ENCODE measurements around the gene DDX25.
"Not testable (repeated sequence)": the region's sequence is repeated elsewhere in the genome, so short reads cannot be mapped to it uniquely, and the experiment has no call there.

DDX25 gene

DNA sequence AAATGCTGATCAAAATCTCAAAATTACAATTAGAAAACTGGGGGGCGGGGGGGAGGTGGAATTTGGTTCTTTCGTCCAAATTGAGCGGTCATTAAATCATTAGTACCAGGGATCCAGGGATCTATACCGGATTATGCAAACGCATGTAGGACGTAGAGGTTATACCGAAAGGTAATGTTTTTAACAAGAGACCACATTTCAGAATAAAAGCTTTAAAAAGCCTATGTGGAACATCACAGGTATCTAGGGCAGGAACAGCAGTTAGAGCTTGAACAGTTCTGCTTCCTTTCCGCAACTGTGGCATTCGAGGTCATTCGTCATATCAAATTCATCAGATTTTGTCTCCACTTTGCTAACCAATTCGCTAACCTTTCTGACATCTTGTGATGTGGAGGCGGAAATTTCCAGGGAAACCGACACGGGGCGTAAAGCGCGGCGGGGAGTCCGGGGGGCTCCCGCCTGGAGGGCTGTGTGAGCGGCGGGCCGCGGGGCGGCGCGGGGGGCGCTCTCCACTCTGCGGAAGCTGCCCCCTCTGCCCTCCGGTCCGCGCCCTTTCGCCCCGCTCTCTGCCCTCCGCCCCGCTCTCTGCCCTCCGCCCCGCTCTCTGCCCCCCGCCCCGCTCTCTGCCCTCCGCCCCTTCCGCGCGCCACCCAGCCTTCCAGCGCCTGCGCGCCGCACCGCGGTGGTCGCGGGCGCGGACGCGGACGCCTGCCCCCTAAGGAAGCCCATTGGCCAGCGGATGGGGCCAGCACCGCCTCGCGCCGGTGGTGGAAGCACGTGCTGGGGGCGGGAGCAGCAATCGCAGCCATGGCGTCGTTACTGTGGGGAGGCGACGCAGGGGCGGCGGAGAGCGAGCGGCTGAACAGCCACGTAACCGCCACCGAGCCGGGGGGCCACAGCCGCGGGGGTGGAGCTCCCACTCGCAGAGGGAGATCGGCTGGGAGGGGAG is at the start of gene DDX25:
TSS of gene DDX25 (plus strand) at position 798 of the 949 bp plus-strand sequence. CDS start at position 808, 10 bp downstream.
- CTCF ChIA-PET: interaction anchor here (1.2 to 2.7 kb wide), 2 partner anchors 14 to 289 kb away, joined by 3 to 8 read pairs; no protein-coding TSS in a partner anchor
- POLR2A ChIA-PET: interaction anchor here (0.7 kb wide), 1 partner anchor 16 kb away, joined by 3 read pairs; the partner anchor contains the start of gene HYLS1
- TF ChIP-seq, protein P1, sequence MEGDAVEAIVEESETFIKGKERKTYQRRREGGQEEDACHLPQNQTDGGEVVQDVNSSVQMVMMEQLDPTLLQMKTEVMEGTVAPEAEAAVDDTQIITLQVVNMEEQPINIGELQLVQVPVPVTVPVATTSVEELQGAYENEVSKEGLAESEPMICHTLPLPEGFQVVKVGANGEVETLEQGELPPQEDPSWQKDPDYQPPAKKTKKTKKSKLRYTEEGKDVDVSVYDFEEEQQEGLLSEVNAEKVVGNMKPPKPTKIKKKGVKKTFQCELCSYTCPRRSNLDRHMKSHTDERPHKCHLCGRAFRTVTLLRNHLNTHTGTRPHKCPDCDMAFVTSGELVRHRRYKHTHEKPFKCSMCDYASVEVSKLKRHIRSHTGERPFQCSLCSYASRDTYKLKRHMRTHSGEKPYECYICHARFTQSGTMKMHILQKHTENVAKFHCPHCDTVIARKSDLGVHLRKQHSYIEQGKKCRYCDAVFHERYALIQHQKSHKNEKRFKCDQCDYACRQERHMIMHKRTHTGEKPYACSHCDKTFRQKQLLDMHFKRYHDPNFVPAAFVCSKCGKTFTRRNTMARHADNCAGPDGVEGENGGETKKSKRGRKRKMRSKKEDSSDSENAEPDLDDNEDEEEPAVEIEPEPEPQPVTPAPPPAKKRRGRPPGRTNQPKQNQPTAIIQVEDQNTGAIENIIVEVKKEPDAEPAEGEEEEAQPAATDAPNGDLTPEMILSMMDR (IDR thresholded peaks at IDR 0.05; ENCODE audit: control extremely low read depth, extremely low read depth, low read depth, missing control alignments): no peak
- DNase-seq (ENCODE audit: extremely low spot score): no peak

DNA sequence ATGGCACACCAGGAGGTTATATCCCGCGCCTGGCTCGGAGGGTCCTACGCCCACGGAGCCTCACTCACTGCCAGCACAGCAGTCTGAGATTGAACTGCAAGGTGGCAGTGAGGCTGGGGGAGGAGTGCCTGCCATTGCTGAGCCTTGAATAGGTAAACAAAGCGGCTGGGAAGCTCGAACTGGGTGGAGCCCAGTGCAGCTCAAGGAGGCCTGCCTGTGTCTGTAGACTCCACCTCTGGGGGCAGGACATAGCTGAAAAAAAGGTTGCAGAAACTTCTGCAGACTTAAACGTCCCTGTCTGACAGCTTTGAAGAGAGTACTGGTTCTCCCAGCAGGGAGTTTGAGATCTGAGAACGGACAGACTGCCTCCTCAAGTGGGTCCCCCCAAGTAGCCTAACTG is 46.6 kb upstream of the DDX25 start:
- CTCF ChIA-PET; DNase-seq (ENCODE audit: extremely low spot score); POLR2A ChIA-PET: not testable (repeated sequence)

DNA sequence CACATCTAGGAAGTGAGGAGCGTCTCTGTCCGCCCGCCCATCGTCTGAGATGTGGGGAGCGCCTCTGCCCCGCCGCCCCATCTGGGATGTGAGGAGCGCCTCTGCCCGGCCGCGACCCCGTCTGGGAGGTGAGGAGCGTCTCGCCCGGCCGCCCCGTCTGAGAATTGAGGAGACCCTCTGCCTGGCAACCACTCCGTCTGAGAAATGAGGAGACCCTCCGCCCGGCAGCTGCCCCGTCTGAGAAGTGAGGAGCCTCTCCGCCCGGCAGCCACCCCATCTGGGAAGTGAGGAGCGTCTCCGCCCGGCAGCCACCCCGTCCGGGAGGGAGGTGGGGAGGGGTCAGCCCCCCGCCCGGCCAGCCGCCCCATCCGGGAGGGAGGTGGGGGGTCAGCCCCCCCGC is 41.5 kb upstream of the DDX25 start:
- POLR2A ChIA-PET; DNase-seq (ENCODE audit: extremely low spot score); CTCF ChIA-PET: not testable (repeated sequence)

DNA sequence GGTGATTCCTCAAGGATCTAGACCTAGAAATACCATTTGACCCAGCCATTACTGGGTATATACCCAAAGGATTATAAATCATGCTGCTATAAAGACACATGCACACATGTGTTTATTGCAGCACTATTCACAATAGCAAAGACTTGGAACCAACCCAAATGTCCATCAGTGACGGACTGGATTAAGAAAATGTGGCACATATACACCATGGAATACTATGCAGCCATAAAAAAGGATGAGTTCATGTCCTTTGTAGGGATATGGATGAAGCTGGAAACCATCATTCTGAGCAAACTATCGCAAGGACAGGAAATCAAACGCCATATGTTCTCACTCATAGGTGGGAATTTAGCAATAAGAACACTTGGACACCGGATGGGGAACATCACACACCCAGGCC is 39.0 kb upstream of the DDX25 start:
- CTCF ChIA-PET; DNase-seq (ENCODE audit: extremely low spot score); POLR2A ChIA-PET: not testable (repeated sequence)

DNA sequence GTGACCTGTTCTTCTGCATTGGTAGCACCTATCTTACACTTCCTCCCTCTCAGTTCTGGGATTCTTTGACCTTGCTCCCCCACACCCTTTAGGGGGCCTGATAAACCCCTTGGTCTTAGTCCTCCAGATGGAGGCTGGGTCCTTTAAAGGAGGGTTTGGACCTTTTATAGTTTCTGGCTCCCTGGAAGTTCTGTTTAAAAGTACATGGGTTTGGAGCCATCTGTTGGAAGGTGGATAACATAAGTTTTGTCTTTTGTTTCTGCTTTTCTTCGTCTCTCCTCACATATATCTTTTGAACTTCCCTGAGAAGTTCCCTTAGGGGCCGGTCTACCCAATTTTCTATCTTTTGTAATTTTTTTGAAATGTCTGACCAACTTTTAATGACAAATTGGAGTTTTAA is 34.8 kb upstream of the DDX25 start:
- ChIA-PET POLR2A (no interaction called here), CTCF (interaction anchor here (0.9 kb wide), 1 partner anchor 9 kb away, joined by 3 read pairs; no protein-coding TSS in a partner anchor)
- TF ChIP-seq, protein P1 (IDR thresholded peaks at IDR 0.05; ENCODE audit: control extremely low read depth, extremely low read depth, low read depth, missing control alignments): no peak
- no peak for DNase-seq (ENCODE audit: extremely low spot score)

DNA sequence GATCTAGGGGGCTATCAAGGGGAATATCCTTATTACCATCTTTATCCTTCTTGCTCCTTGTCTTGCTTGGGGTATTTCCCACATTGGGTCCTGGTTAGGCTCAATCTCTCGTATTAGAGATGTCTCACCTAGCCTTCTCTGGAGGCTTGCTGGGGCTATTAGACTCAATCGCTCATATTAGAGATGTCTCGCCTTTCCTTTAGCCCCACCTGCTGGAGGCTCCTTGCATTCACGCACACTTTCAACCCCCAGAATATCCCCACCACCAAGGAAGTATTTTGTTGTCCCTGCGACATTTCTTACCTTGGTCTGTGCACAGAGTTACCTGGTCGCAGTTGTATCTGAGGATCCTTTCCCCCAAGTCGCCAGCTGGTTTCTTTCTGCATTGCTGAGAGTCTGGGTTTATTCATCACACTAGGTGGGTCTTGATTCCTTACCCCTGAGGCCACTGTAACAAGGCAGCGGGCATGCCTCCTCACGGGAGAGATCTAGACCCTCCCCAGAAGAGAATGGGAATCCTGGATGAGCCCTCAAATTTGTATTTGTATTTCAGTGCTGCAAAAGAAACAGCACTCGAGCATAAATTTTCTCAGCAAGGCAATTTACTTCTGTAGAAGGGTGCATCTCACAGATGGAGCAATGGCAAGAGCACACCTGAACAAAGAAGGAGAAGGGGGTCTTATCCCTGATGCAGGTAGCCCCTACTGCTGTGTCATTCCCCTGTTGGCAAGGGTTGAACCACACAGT is 32.7 kb upstream of the DDX25 start:
- TF ChIP-seq, protein P1 (IDR thresholded peaks at IDR 0.05; ENCODE audit: control extremely low read depth, extremely low read depth, low read depth, missing control alignments): no peak
- DNase-seq (ENCODE audit: extremely low spot score): no peak
- CTCF ChIA-PET: no interaction called here
- POLR2A ChIA-PET: no interaction called here

DNA sequence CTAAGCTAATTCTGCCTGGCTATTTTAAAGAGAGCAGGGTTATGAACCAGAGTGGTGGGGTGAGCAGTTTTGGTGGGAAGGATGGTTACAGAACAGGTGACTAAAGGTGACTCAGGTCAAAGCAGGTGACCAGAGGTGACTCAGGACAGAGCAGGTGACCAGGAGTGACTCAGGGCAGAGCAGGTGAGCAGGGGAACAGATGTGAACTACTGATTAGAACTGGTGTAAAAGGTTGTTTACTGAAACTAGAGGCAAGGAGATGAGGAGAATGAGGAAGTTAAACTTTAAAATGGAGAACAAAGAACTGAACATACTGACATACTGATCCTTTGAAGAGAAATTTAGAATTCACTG is 32.2 kb upstream of the DDX25 start:
- CTCF ChIA-PET: no interaction called here

More for the DNA sequence above, 32.2 kb upstream of the DDX25 start:
- DNase-seq (ENCODE audit: extremely low spot score): no peak
- POLR2A ChIA-PET: no interaction called here
- TF ChIP-seq, protein P1 (IDR thresholded peaks at IDR 0.05; ENCODE audit: control extremely low read depth, extremely low read depth, low read depth, missing control alignments): no peak
